ENCODE data around the gene NIT2.
"Not testable (repeated sequence)": the region's sequence is repeated elsewhere in the genome, so short reads cannot be mapped to it uniquely, and the experiment has no call there.

Gene NIT2

GRCh38 chr3:100339786-100340185 lies 5.2 kb downstream of the NIT2 start:
- FAIRE-seq: no peak

DNA sequence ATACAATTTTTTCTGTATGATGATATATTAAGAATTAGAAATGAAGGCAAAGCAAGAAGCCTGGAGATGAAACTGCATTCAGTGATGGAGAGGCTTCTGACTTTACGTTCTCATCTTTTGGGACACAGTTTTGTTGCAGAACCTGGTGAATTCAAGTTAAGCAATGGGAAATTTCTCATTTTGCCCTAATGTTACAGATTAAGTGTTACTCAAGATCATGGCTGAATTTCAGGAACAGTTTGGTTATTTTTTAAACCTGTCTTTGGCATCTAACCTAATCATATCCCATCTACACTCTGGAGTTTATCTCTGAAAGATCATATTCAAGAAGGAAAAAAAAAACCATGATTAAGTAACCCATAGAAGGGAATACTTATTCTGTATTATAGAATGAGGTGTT lies 6.0 kb downstream of the NIT2 start:
- FAIRE-seq: no peak

DNA sequence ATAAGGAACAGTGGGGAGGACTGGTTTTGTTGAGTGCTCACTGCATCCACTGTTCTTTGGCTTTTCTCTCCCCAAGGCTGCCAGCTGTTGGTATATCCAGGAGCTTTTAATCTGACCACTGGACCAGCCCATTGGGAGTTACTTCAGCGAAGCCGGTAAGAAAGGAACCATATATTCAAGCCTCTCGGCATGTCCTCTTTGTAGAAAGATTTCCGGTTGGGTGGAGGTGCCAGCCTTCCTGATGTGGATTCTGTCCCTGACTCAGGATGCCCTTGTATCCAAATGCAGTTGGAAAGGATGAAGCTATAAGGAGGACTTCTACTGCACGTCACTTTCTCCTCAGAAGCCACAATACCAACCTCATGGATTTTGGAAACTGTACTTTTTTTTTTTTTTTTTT lies 14.2 kb downstream of the NIT2 start:
- no peak for FAIRE-seq

DNA sequence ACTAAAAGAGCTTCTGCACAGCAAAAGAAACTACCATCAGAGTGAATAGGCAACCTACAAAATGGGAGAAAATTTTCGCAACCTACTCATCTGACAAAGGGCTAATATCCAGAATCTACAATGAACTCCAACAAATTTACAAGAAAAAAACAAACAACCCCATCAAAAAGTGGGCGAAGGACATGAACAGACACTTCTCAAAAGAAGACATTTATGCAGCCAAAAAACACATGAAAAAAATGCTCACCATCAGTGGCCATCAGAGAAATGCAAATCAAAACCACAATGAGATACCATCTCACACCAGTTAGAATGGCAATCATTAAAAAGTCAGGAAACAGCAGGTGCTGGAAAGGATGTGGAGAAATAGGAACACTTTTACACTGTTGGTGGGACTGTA lies 17.2 kb downstream of the NIT2 start:
- not testable (repeated sequence) for FAIRE-seq

DNA sequence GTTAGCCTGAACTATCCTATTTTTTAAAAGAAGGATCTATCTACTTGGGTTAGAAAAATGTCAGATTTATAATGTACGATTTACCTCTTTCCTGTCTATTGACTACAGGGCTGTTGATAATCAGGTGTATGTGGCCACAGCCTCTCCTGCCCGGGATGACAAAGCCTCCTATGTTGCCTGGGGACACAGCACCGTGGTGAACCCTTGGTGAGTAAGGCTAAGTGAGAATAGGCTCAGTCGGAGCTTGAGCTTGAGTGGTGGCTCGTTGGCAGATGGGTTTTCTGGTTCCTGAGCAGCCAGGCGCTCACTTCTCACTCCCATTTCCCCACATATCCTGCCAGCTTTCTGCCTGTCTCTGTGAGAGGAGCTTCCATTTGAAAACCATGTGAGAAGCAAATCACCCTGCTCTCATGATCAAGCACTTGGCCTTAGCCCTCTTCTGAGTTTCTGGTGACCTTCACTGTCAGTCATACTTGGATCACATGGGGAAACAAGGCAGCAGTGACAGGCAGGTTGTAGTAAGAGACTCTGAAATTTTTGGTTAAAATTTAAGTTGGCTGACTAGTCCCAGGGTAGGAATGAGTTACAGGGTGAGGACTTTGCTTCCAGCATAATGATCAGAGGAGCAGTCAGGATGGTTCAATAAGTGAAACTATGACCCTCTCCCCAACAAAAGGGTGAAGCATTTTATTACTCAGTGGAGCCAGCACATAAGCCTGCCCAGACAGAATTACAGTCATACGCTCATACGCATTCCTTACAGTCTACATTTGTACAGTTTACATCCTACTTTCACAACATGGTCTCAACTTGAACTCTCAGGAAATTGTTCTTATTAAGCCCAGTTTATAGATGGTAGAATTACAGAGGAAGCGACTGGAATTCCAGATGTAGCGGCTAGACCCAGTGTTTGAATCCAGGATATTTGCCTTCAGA lies 18.0 kb downstream of the NIT2 start:
- no peak for FAIRE-seq

DNA sequence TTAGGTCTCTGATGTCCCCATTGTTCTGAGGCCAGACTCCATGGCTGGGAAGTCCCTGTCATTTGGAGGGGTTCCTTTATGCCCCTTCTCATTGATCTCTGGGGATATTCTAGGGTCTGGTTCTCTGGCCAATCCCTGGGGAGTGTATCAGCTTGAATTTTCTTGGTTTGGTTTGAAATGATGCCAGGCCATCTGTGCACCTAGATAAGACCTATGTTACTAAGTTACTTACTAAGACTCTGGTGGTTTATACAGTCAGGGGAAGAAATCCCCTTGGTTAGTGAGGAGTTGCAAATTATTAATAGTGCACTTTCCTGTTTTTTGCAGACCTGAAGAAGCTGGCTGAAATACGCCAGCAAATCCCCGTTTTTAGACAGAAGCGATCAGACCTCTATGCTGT lies 20.3 kb downstream of the NIT2 start:
- no peak for FAIRE-seq

DNA sequence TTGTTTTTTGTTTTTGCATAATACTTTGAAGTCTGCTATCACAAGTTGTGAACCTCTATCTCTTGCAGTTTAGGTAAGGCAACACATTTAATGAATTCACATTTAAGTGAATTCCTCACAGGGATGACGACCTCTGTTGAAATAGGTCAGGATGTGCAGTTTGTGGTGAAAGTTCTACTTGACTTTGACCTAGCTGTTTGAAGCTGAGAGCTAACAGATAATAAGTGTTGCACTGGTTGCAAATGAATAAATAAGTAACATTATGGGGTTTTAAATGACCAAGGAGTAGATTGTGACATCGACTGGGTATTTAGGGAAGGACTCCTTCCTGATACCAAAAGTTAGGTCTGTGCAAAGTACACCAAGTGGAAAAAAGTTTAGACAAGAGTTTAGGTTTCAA lies 23.9 kb downstream of the NIT2 start:
- FAIRE-seq: no peak

DNA sequence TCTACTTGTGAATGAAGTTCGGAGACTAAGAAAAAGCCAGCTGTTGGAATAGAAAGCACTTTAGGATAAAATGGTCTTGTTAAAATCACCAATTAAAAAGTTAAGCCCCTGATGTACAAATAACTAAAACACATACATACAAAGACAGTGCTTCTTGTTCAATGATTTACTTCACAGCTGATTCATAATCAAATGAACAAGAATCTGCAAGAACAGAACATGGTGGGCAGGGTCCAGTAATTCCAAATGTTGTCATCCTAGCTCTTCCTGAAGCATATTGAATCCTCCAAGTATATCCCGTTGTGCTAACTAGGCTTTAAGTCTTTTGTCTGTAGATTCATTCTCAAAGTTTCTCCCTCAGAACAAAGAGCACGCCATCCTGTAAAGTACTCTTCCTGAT lies 24.5 kb downstream of the NIT2 start:
- no peak for FAIRE-seq

GRCh38 chr3:100360757-100361496 lies 26.4 kb downstream of the NIT2 start:
- FAIRE-seq: no peak

GRCh38 chr3:100361897-100362296 lies 27.3 kb downstream of the NIT2 start:
- FAIRE-seq: no peak

DNA sequence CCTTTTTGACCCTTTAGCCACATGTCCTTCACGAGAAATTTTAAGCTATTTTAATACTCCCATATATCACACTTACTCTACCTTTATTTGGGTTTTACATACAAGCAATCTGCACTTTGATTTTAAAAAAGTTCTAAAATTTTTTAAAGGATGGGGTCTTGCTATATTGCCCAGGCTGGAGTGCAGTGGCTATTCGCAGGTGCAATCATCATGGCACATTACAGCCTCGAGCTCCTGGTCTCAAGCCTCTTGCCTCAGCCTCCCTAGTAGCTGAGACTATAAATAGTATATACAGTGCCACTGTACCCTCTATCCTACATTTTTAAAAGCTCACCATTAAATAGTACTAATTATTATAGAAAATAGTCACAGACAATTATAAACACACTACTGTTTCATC lies 29.9 kb downstream of the NIT2 start:
- FAIRE-seq: no peak

GRCh38 chr3:100366424-100366823 lies 31.9 kb downstream of the NIT2 start:
- no peak for FAIRE-seq

DNA sequence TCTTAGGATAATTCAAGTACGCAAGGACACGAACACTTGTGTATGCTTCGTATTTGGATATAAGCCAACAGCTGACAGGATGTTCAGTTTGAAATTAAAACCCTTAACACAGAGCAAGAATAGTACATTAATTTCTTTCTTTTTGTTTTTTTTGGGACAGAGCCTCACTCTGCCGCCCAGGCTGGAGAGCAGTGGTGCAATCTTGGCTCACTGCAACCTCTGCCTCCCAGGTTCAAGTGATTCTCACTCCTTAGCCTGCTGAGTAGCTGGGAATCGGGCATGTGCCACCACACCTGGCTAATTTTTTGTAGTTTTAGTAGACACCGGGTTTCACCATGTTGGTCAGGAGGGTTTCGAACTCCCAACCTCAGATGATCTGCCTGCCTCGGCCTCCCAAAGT lies 33.9 kb downstream of the NIT2 start:
- FAIRE-seq: no peak

- FAIRE-seq: no peak
Observed at GRCh38 chr3:100370756-100371155, 36.2 kb downstream of the NIT2 start.

GRCh38 chr3:100374521-100374920 lies 40.0 kb downstream of the NIT2 start:
- FAIRE-seq: no peak

DNA sequence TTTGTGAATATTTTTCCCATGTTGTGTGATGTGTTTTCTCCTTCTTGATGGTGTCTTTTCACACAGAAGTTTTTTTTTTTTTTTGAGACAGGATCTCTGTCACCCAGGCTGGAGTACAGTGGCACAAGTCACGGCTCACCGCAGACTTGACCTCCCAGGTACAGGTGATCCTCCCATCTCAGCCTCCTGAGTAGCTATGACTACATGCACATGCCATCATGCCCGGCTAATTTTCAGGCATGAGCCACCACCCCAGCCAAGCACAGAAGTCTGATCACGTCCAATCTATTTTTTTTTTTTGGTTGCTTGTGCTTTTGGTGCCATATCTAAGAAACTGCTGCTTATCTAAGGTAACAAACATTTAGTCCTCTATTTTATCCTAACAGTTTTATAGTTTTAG lies 41.7 kb downstream of the NIT2 start:
- FAIRE-seq: no peak

GRCh38 chr3:100384733-100385525 lies 50.4 kb downstream of the NIT2 start:
- FAIRE-seq: no peak

GRCh38 chr3:100386437-100387074 lies 52.0 kb downstream of the NIT2 start:
- no peak for FAIRE-seq

- FAIRE-seq: no peak
Observed at GRCh38 chr3:100389025-100389424, 54.5 kb downstream of the NIT2 start.

DNA sequence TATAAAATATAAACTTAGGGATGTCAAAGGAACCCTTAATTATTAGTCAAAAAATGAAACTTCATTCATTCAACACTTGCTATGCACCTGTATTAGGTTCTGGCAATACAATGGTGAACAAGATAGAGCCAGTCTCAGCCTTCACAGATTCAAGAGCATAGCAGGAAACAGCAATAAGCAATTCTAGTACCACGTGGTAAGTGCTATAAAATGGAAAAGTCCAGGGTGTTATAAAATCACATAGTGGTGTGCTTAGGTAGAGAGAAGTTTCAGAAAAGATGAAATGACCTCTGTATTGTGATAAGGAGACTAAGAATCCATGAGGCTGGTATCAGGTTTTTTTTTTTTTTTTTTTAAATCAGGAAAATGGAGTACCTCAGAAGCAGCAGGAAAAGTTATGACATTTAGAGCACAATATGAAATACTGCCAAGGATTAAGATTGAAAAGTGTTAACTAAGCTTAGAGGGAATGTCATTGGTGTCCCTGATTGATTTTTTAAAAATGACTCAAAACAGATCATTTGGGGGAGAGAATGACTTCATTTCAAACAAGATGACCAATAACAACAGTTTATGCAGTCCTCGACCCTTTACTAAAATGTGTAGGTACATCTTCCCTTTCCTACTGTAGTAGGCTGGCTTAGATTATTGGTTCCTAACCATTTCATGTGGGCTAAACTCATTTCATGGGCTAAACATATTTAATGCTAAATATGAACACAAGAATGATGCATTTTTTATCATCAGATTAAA lies 61.3 kb downstream of the NIT2 start:
- FAIRE-seq: no peak

DNA sequence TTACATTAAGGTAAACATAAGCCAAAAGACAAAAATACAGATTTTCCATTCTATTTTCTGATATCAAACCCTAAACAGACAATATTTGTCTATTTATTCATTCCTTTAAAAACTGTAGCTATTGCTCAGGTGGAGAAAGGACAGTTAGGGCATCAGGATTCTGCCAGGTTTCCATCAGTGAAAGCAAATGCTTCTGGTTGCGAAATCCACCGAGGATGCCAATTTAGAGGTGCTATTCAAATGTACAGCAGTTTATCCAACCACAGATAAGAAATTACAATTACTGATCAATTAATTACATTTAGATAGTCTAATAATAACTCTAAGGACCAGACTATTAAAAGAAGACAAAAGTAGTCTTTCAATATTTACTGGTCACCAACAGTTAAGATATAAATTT lies 62.4 kb downstream of the NIT2 start:
- FAIRE-seq: no peak

Measured in endometrium (tissue), 2 donors.